Right lobe of liver (tissue), 4 donors: ENCODE measurements around the gene KCNQ5.

Experiments used
- CTCF ChIP-seq, 4 donors: fragments of 200-600 bp in 3 of 4; fragments of 450-650 bp in 1 of 4; IDR thresholded peaks; one replicate each; pipeline versions ENCODE4 v1.5.1 to v1.8.0; 2016 to 2022; ENCODE audit warnings: antibody characterized with exemption in 4 of 4, mild to moderate bottlenecking in 2 of 4
- POLR2A ChIP-seq: fragments of 450-650 bp; IDR thresholded peaks from one replicate; pipeline ENCODE4 v1.6.1; 2017; ENCODE audit warnings: antibody characterized with exemption, mild to moderate bottlenecking
- donor health status: DM: no; HTN: no; CAD: no.
- donor health status: DM: no; HTN: no; CAD: no.
- donor health status: DM: no; HTN: yes; CAD: no.

- TF ChIP-seq CTCF (IDR thresholded peaks at IDR 0.05), result no peak
- no peak for TF ChIP-seq POLR2A
Observed at GRCh38 chr6:72820153-72820552, 198.3 kb downstream of the KCNQ5 start.
